Stimulated activated CD8-positive, alpha-beta memory T cell treated with anti-CD3 and anti-CD28 coated beads, Interleukin-15, amount 100 ng/mL, for 1 hour (primary cell): ENCODE measurements around the gene IDH3G.
"Not testable (repeated sequence)": the region's sequence is repeated elsewhere in the genome, so short reads cannot be mapped to it uniquely, and the experiment has no call there.

Source experiments
- DNase-seq: peaks from one replicate; pipeline ENCODE4 v3.0.0-alpha.2; 2020; ENCODE audit warnings: low read depth

IDH3G gene

DNA sequence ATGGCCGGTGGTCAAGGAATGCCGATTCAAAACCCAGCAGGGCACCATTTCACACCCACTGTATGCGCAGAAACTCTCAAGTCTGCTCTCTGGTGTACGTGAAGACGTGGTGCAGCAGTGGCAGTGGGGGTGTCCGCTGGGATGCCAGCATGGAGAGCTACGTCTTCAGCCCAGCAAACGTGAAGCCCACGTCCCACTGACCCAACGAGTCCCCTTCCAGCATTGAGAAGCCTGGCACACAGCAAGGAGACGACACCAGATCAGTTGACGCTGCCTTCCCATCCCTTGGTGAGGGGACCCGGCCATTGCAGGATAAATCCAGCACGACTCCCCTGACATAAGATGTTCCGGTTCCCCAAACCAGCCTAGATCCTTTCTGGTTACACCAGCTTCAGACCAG is 32.3 kb downstream of the IDH3G start:
- DNase-seq: no peak

DNA sequence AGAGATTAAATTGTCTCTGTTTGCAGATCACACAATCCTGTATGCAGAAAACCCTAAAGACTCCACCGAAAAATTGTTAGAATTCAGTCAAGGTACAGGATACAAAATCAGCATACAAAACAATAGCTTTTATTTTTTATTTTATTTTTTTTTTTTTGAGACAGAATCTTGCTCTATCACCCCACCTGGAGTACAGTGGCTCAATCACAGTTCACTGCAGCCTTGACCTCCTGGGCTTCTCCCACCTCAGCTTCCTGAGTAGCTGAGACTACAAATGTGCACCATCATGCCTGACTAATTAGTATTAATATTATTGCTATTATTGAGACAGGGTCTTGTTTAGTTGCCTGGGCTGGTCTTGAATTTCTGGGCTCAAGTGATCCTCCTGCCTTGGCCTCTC is 39.0 kb downstream of the IDH3G start:
- no peak for DNase-seq

DNA sequence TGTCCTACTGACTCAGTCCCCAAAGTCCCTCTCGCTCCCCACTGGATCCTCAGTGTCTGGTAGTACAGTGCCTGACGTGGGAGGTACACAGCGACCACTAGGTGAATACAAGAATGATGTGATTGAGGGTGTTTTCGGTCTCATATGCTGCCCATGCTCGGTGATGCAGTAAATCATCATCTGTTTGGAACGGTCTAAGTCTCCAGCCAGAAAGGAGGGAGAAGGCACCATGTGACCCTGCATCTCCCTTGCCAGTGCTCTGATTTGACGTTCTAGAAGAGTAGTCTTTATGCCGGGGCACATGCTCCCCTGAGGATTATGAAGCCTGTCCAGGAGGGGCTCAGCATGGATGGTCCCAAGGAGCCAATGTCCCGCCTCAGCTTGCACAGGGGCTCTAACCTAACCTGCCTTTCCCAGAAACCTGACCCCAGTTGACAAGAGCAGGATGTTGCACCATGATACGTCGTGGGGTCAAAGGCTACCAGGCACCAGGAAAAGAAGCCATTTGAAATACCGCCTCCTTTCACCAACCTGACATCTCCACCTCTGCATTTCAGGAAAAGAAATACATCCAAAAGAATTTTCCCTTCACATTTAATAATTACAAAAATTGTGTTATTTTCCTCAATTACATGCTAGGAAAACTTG is 43.9 kb downstream of the IDH3G start:
- DNase-seq: no peak

DNA sequence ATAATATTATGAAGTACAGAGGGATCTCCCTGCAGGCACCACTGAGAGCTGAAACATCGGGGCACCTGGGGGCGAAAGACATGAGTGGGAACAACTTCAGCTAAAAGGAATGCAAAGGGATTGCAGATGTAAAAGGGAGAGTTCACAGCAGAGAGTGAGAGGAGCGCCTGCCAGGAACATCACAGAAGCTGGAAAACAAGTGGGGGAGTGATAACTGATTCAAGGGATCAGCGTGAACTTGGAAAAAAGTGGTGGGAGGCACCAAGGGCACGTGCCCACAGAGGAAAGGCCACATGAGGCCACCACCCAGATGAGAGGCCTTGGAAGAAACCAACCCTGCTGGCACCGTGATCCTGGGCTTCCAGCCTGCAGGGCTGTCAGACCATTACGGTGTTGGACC is 45.2 kb downstream of the IDH3G start:
- not testable (repeated sequence) for DNase-seq

DNA sequence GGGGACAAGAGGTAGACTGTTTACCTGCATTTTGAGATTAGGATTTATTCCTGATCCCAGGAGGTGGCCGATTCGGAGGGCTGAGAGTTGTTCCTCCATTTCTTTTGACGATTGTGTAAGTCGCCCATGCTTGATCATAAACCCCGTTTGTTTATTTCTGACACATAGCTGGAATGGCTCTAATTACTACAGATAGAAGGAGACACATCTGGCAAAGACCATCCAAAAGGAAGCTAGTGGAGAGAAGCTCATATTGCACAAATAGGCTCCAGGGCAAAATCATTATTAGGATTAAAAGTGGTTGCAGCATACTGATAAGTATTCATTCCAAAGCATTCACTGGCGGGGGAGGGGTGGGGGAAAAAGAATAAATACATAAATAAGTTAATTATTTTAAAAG is 47.2 kb downstream of the IDH3G start:
- not testable (repeated sequence) for DNase-seq

DNA sequence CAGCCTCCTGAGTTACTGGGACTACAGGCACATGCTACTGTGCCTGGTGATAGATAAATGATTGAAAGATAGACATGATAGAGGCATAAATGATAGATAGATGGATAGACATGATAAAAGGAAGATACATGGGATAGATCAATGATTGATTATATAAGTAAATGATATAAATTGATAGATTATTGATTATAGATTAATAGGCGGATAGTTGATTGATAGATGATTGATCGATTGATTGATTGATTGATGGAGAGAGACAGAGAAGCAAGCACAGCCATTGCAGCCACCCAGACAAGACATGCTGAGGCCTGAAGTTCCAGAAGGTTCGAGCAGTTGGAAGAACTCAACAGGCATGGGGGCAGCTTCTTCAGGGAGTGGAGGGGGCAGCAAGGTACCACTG is 47.8 kb downstream of the IDH3G start:
- no peak for DNase-seq

DNA sequence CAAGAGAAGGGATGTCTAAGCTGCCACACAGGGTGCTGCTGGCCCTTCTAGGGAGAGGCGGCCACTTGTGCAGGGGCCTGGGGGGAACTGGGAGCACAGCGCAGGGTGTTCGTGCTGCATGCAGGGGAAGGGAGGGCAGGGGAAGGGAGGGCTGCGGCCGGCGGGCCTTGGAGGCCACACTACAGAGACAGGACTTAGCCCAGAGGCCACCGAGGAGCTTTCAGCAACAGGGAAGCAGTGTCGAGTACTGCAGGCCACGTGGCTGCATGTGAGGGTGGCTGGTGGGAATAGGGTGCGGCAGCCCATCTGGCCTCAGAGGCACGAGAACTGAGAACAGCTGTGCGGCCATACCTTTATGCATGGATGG is 49.1 kb downstream of the IDH3G start:
- DNase-seq: not testable (repeated sequence)

DNA sequence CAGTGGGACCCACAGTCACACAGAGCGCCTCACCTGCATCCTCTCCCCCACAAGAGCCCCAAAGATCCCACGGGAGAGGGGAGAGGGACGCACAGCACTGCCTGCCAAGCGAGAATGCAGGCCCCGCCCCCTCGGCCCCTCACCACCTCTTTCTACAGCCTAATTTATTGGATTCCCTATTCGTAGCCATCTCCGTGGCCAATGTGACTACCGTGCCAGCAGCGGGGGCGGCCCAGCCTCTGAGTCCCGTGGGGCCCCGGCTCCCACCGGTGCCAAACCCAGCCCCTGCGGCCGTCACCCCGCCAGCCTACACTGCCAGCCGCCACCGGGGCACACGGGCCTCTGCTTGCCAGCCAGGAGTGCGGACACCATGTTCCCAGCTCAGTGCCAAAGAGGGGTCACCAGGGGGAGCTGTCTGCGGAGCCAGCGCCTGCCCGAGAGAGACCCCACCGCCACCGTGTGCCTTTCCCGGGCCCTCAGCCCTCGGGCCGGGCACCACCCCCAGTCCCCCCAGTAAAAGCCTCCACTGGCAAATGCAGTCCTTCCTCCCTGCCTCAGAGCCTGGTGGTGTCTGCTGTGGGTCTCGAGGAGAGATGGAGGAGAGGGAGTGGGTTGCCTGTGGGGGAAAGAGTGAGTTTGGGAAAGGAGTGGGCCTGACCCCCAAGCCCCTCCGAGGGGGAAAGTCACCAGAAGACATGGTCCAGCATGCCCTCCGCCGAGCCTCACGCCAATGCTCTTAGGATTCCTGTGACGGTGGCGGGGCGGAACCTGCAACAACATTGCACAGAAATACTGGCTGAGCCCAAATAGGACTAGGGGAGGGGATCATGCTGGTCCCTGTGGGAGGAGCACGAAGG is 49.7 kb downstream of the IDH3G start:
- no peak for DNase-seq

DNA sequence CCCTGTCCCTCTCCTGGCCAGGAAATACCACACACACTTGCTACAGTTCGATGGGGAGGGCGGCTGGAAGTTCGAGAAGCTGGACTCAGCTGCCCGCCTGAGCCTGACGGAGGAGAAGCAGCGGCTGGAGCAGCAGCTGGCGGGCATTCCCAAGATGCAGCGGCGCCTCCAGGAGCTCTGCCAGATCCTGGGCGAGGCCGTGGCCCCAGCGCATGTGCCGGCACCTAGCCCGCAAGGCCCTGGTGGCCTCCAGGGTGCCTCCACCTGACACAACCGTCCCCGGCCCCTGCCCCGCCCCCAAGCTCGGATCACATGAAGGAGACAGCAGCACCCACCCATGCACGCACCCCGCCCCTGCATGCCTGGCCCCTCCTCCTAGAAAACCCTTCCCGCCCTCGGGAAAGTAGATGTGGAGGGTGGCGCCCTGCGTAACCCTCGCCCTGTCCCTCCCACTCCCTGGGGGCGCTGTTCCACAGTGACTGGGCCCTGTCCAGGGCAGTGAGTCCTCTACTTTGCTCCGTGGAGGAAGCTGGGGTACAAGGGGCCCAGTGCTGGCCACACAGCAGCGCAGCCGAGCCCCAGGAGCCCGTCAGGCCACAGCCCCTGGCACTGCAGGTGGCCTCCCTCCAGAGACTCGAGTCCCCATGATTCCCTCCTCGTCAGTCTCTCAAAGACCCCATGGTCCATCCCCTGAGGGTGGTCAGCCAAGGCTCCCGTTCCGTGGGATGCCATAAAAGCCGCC is 50.5 kb downstream of the IDH3G start:
- DNase-seq: not testable (repeated sequence)

DNA sequence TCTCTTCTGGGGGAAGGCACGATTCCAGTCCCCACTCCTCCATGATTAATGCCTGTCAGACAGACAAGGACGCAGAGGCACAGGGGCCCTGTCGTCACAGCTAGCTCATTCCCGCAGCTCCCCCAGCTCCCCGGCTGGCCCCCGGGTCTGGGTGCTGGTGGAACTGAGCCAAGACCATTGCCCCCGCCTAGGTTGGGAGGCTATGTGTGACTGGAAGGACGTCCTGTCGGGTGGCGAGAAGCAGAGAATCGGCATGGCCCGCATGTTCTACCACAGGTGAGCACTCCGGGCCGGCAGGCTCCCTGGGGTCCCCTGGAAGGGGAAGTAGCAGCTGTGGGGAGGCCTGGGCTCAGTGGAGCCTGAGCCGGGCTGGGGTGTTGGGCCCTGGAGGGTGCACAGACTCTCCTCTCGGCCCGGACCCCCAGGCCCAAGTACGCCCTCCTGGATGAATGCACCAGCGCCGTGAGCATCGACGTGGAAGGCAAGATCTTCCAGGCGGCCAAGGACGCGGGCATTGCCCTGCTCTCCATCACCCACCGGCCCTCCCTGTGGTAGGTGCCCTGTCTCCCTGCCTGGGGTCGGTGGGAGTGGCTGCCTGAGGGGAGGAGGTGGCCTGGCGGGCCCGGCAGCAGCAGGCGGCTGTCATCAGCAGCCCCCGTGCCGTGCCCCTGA is 51.2 kb downstream of the IDH3G start:
- not testable (repeated sequence) for DNase-seq

DNA sequence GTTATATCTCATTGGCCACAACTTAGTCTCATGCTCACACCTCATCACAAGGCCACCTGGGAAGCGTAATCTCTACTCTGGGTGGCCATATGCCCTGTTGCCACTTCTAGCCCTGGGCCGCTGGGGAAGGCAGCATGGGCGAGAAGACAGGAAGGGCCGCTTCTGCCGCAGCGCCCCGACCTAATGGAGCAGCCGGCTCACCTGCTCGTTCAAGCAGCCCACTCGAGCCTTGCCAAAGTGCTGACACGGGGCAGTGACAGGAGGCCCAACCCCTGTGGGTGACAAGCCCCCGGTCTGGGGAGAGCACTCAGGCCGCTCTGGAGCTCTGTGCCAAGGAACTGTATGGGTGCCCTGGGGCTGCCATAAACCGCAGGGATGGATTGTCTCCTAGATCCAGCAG is 52.1 kb downstream of the IDH3G start:
- not testable (repeated sequence) for DNase-seq

DNA sequence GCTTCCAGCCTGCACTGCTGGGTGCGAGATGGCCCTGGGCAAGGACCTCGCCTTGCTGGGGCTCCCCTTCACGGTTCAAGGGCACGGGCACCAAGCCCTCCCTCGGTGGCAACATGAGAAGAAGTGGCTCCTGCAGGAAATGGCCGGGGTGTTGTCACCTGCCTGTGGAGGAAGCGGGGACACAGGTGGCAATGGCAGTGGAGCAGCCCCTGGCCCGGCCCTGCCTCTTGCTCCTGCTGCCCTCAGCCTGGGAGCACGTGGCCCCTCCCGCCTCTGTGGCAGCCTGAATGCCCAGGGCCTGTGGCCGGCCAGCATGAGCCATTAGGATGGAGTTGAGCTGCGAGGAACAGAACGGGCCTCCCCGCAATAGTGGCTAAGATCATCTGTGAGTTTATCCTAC is 52.7 kb downstream of the IDH3G start:
- no peak for DNase-seq

DNA sequence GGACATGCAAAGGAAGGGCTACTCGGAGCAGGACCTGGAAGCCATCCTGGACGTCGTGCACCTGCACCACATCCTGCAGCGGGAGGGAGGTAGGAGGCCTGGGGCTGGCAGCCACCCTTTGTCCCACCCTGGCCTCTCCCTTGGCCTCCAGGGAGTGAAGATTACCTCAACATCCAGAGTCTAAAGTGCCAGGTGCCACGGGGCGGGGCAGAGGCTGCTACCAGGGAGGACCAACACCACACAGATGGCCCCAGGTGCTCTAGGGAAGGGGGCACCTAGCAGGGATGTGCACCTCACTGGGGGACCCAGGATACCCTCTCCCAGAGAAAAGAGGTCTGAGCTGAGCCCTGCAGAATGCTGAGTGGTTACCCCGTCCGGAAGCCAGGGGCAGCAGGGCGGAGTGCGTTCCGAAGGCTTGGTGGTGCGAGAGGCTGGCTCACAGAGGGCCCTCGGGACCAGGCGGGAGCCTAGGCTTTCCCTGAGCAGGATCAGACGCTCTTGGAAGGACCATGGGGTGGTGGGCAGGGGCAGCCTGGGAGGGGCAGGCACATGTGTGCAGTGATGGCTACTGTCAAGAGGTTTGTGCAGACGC is 53.4 kb downstream of the IDH3G start:
- no peak for DNase-seq

DNA sequence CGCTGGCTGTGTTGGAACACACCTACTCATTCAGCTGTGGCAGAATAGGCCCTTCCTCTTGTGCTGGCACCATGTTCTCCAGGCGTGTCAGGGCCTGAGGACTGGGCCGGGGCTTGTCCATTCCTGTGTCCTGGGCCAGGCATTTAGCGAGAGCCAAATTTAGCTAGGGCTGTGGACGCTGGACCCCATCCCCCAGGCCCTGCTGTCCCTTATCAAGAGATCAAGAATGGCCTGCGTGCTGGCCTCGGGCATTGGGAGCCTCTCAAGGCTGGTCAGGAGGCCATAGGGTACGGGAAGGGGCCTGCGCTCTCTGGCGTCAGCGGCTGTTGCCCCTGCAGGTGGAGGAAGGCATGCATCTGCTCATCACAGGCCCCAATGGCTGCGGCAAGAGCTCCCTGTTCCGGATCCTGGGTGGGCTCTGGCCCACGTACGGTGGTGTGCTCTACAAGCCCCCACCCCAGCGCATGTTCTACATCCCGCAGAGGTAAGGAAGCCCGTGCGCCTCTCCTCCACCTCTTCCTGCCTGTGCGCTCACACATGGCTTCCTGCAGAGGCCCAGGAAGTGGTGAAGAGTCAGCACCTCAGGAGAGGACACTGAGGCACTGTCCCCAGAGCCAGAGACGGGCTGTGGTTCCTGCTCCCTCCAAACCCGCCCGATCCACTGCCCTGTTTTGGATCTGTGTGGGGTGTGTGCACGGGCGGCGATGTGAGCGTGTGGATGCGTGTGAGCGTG is 54.3 kb downstream of the IDH3G start:
- no peak for DNase-seq

DNA sequence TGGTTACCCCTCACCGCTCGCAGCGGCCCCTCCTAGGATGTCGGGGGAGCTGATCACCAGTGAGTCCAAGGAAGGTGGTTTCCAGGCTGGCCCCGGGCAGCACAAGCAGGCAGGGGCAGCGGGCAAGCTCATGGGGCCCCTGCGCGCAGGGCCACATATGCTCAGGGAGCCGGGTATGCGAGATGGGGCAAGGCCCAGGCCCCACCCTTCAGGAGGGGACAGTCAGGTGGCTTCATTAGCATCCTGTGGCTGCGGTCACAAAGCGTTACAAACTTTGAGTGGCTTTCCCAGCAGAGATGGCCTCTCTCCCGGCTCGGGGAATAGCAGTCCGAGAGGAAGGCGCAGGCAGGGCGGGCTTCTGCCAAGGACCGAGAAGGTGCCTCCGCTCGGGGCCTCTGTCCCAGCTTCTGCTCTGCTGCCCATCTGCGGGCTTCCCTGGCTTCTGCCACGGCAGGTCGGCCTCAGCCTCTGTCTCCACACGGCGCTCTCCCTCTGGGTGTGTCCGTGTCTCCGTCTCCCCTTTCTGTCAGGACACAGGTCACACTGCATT is 56.0 kb downstream of the IDH3G start:
- no peak for DNase-seq

DNA sequence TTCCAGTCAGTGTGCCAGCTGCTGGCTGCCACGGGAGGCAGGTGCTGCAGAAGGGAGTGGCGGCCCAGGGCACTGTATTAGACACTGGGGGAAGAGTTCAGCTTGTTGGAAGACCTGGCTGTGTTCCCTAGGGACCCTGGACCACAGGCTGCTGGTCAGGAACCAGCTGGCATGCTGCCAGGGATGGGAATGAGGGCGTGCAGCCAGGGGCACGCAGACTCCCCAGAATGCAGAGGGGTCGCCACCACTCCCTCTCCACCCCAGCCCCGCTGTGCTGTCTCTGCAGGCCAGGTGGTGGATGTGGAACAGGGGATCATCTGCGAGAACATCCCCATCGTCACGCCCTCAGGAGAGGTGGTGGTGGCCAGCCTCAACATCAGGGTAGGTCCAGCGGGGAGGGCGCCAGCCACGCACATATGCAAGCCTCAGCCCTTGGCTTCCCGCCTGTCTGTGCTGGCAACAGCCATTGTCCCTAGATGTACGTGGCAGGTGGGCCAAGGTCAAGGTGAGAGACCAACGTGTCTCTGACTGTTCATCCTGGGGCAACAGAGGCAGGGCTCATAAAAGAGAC is 57.2 kb downstream of the IDH3G start:
- no peak for DNase-seq

DNA sequence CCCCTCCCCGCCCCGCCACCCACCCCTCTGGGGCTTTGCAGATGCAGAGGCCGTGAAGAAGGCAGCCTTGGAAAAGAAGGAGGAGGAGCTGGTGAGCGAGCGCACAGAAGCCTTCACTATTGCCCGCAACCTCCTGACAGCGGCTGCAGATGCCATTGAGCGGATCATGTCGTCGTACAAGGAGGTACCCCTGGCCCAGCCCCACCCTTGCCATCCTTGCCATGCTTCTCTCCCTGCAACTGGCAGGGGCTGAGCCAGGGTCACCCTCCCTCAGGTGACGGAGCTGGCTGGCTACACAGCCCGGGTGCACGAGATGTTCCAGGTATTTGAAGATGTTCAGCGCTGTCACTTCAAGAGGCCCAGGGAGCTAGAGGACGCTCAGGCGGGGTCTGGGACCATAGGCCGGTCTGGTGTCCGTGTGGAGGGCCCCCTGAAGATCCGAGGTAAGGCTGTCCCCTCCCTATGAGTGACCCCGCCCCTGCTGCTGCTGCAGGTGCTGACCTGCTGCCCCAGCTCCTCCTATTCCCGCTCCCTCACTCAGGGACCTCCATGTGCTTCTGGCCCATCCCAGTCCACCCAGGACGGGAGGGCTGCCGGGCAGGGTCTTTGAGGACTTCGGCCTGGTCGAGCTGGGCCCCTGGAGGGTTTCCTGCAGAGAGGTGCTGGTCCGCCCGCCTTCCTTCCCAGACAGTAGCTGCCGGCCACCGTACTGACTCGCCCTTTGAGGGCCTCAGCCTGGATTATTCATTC is 57.9 kb downstream of the IDH3G start:
- DNase-seq: no peak
